NB4 (cell line): ENCODE measurements around the gene LENEP.

Experiments used
- POLR2A ChIP-seq: IDR thresholded peaks from 2 replicates; pipeline ENCODE4 v1.6.1; 2011; ENCODE audit warnings: mild to moderate bottlenecking; ENCODE audit not compliant: insufficient read length; ENCODE audit errors: extremely low read depth
- TF ChIP-seq, protein P1 (sequence below): IDR thresholded peaks from one replicate; pipeline ENCODE4 v1.5.1; 2012; ENCODE audit warnings: low read depth, low read length

DNA sequence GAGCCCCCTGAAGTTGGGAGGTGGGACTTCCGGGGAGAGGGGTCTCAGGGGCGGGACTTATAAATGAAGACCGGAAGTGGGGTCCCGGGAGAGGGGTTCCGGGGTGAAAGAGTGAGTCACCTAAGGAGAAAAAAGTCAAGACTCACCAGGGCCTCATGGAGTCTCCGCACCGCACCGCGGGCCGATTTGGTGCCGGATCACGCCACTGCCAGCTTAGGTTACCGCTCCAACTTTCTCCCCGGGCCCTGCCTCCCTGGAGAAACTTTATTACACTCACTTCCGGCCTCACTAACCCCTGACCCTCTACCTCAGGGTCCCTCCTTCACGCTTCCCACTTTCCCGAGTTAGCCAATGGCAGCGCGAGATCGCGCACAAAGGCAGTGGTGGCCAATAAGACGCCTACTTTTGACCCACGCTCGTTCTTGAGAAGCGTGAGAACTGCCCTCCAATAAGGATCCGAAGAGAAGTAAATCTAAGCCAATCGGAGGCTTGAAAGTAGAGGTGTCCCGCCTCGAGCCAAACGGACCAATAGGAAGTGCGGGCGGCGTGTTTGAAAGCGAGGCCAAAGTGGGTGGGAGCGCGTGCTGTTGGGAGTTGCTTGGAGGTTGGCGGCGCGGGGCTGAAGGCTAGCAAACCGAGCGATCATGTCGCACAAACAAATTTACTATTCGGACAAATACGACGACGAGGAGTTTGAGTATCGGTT lies 19.1 kb upstream of the LENEP start, which contains the start of gene CKS1B:
- TF ChIP-seq, protein P1, sequence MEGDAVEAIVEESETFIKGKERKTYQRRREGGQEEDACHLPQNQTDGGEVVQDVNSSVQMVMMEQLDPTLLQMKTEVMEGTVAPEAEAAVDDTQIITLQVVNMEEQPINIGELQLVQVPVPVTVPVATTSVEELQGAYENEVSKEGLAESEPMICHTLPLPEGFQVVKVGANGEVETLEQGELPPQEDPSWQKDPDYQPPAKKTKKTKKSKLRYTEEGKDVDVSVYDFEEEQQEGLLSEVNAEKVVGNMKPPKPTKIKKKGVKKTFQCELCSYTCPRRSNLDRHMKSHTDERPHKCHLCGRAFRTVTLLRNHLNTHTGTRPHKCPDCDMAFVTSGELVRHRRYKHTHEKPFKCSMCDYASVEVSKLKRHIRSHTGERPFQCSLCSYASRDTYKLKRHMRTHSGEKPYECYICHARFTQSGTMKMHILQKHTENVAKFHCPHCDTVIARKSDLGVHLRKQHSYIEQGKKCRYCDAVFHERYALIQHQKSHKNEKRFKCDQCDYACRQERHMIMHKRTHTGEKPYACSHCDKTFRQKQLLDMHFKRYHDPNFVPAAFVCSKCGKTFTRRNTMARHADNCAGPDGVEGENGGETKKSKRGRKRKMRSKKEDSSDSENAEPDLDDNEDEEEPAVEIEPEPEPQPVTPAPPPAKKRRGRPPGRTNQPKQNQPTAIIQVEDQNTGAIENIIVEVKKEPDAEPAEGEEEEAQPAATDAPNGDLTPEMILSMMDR: no peak
- TF ChIP-seq POLR2A: no peak
